C4-2B (cell line): ENCODE measurements around the gene BAHD1.

ENCODE experiments used
- ZFX ChIP-seq: fragments of 450-650 bp; IDR thresholded peaks from 2 replicates; pipeline ENCODE4 v1.6.1; 2017
- TF ChIP-seq, protein P1 (sequence below): fragments of 450-650 bp; conservative IDR thresholded peaks from 2 replicates; pipeline ENCODE4 v1.5.1; 2017; ENCODE audit warnings: mild to moderate bottlenecking

- TF ChIP-seq, protein P1, sequence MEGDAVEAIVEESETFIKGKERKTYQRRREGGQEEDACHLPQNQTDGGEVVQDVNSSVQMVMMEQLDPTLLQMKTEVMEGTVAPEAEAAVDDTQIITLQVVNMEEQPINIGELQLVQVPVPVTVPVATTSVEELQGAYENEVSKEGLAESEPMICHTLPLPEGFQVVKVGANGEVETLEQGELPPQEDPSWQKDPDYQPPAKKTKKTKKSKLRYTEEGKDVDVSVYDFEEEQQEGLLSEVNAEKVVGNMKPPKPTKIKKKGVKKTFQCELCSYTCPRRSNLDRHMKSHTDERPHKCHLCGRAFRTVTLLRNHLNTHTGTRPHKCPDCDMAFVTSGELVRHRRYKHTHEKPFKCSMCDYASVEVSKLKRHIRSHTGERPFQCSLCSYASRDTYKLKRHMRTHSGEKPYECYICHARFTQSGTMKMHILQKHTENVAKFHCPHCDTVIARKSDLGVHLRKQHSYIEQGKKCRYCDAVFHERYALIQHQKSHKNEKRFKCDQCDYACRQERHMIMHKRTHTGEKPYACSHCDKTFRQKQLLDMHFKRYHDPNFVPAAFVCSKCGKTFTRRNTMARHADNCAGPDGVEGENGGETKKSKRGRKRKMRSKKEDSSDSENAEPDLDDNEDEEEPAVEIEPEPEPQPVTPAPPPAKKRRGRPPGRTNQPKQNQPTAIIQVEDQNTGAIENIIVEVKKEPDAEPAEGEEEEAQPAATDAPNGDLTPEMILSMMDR, result no peak
- TF ChIP-seq ZFX, result no peak
Observed at GRCh38 chr15:40439461-40439959, 1.2 kb upstream of the BAHD1 start.
